Activated B cell treated with CpG ODN at 0.5 μM for 24 hours (primary cell): Measurements from ENCODE around the gene KCNQ1. TPM values are rescaled to one million over a fixed set of nuclear protein-coding genes. Genes with fewer than 3 reads are reported as not detected.

Source experiments
- ATAC-seq: fragments of 200-7000 bp; cut with Tn5 transposase; one replicate; pipeline ENCODE4 v1.10.0; 2021; ENCODE audit warnings: low read depth, mild to moderate bottlenecking, moderate library complexity
- CTCF ChIA-PET: fragments of 350-600 bp; sonication (Branson Sonifier 250); formaldehyde crosslinking; loops from one replicate; lab custom pipeline; 2021; ENCODE audit warnings: antibody characterized with exemption; lab: Charles Lee
- POLR2A ChIA-PET: fragments of 350-600 bp; sonication (Branson Sonifier 250); formaldehyde crosslinking; loops from one replicate; lab custom pipeline; 2021; ENCODE audit warnings: antibody characterized with exemption; lab: Charles Lee
- DNase-seq: peaks from one replicate; pipeline ENCODE4 v3.0.0; 2022
- H3K27ac Mint-ChIP-seq: one replicate; pipeline ENCODE4 v1.8.0; 2020; ENCODE audit warnings: mixed read lengths
- H3K27me3 Mint-ChIP-seq: one replicate; pipeline ENCODE4 v1.8.0; 2021; ENCODE audit warnings: mixed read lengths
- H3K36me3 Mint-ChIP-seq: one replicate; pipeline ENCODE4 v1.8.0; 2021; ENCODE audit warnings: low read depth, mixed read lengths
- H3K4me1 Mint-ChIP-seq: one replicate; pipeline ENCODE4 v1.8.0; 2021; ENCODE audit warnings: mixed read lengths
- H3K4me3 Mint-ChIP-seq: one replicate; pipeline ENCODE4 v1.8.0; 2020; ENCODE audit warnings: mild to moderate bottlenecking, mixed read lengths
- H3K9me3 Mint-ChIP-seq: one replicate; pipeline ENCODE4 v1.8.0; 2020; ENCODE audit warnings: mixed read lengths
- CTCF ChIP-seq: fragments of 200-600 bp; IDR thresholded peaks from one replicate; pipeline ENCODE4 v1.8.0; 2022; ENCODE audit warnings: antibody characterized with exemption, mild to moderate bottlenecking
- intact Hi-C: fragments of 100-400 bp; cut with micrococcal nuclease; formaldehyde crosslinking; loops from one replicate; pipeline ENCODE4 v1.15.1; 2024
- total RNA-seq: library from RNA; stranded (reverse); gene quantifications from 2 replicates; pipeline ENCODE4 v1.2.3, GENCODE V29; 2022

The KCNQ1 gene
- total RNA-seq, 1 donor from 2014 or later: 6.5 TPM

- POLR2A ChIA-PET: no interaction called here
- DNase-seq: no peak
- Mint-ChIP-seq H3K4me1 (peaks cover 7% of the 10 kb centered on the region), H3K9me3 (no peaks in the 10 kb centered on the region), H3K36me3 (no peaks in the 10 kb centered on the region), H3K27ac (no peak overlapping the region), H3K27me3 (no peaks in the 10 kb centered on the region), H3K4me3 (no peak overlapping the region)
- CTCF ChIA-PET: no interaction called here
- no peak for TF ChIP-seq CTCF
- ATAC-seq: no peak
- intact Hi-C loops: no loop called here
Observed at GRCh38 chr11:2553198-2553597, 108.4 kb downstream of the KCNQ1 start.

- ChIA-PET POLR2A (no interaction called here), CTCF (interaction anchor here (1.5 kb wide), 1 partner anchor 133 kb away, joined by 4 read pairs; no protein-coding TSS in a partner anchor)
- Mint-ChIP-seq H3K4me3 (no peak overlapping the region), H3K27ac (no peak overlapping the region), H3K27me3 (no peaks in the 10 kb centered on the region), H3K9me3 (no peaks in the 10 kb centered on the region), H3K4me1 (peaks cover 12% of the 10 kb centered on the region), H3K36me3 (no peaks in the 10 kb centered on the region)
- no peak for ATAC-seq
- no peak for TF ChIP-seq CTCF
- intact Hi-C loops: no loop called here
- no peak for DNase-seq
Observed at GRCh38 chr11:2553886-2554285, 109.1 kb downstream of the KCNQ1 start.

- H3K27me3 Mint-ChIP-seq: no peaks in the 10 kb centered on the region
- ATAC-seq (no peak), DNase-seq (no peak)
- POLR2A ChIA-PET: no interaction called here
- intact Hi-C loops: no loop called here
- CTCF ChIA-PET: interaction anchor here (1.5 kb wide), 1 partner anchor 133 kb away, joined by 4 read pairs; no protein-coding TSS in a partner anchor
- no peaks in the 10 kb centered on the region for H3K9me3 Mint-ChIP-seq
- no peak overlapping the region for H3K4me3 Mint-ChIP-seq
- H3K4me1 Mint-ChIP-seq: peaks cover 19% of the 10 kb centered on the region
- no peak overlapping the region for H3K27ac Mint-ChIP-seq
- H3K36me3 Mint-ChIP-seq: no peaks in the 10 kb centered on the region
- no peak for TF ChIP-seq CTCF
Observed at GRCh38 chr11:2554338-2555207, 109.8 kb downstream of the KCNQ1 start.

GRCh38 chr11:2555336-2555735 lies 110.5 kb downstream of the KCNQ1 start:
- DNase-seq: no peak
- Mint-ChIP-seq H3K36me3 (no peaks in the 10 kb centered on the region), H3K9me3 (no peaks in the 10 kb centered on the region), H3K27me3 (no peaks in the 10 kb centered on the region), H3K27ac (no peak overlapping the region), H3K4me1 (peaks cover 22% of the 10 kb centered on the region), H3K4me3 (no peak overlapping the region)
- TF ChIP-seq CTCF: no peak
- no peak for ATAC-seq
- CTCF ChIA-PET: no interaction called here
- POLR2A ChIA-PET: no interaction called here
- intact Hi-C loops: no loop called here

- no peak overlapping the region for H3K4me3 Mint-ChIP-seq
- H3K27me3 Mint-ChIP-seq: no peaks in the 10 kb centered on the region
- CTCF ChIA-PET: no interaction called here
- no peak for TF ChIP-seq CTCF
- intact Hi-C loops: no loop called here
- DNase-seq (no peak), ATAC-seq (no peak)
- no peaks in the 10 kb centered on the region for H3K36me3 Mint-ChIP-seq
- H3K9me3 Mint-ChIP-seq: no peaks in the 10 kb centered on the region
- POLR2A ChIA-PET: no interaction called here
- peaks cover 24% of the 10 kb centered on the region for H3K4me1 Mint-ChIP-seq
- H3K27ac Mint-ChIP-seq: no peak overlapping the region
Observed at GRCh38 chr11:2555891-2556290, 111.1 kb downstream of the KCNQ1 start.
